H1 (cell line): ENCODE data around the gene MRPS14. TPM values are rescaled to one million over a fixed set of nuclear protein-coding genes. Genes with fewer than 3 reads are reported as not detected.

Experiments used
- CTCF ChIA-PET: fragments of 300-600 bp; sonication (Branson Sonifier 250); formaldehyde crosslinking; loops from one replicate; lab custom pipeline; 2021; ENCODE audit not compliant: partially characterized antibody; lab: Charles Lee
- POLR2A ChIA-PET: fragments of 300-600 bp; sonication (Branson Sonifier 250); formaldehyde crosslinking; loops from one replicate; lab custom pipeline; 2021; ENCODE audit warnings: inconsistent platforms; ENCODE audit not compliant: partially characterized antibody; lab: Charles Lee
- DNase-seq, 2 experiments: peaks; one replicate each; pipeline versions ENCODE4 v3.0.0 to v3.0.0-alpha.2; 2010 to 2022; ENCODE audit warnings: low spot score in 2 of 2, low read depth in 1 of 2, mixed read lengths in 1 of 2
- FAIRE-seq: peaks from 2 replicates; lab custom pipeline; 2011; peaks lifted over from hg19 to GRCh38; lab: Jason Lieb, UNC
- H2AFZ ChIP-seq: 2 replicates; pipeline ENCODE4 v1.8.1; 2012; ENCODE audit warnings: low read length, inconsistent platforms
- H2AK5ac ChIP-seq: 2 replicates; pipeline ENCODE4 v1.6.1; 2013; ENCODE audit warnings: low read depth, low read length
- H2BK120ac ChIP-seq: replicated peaks from 2 replicates; pipeline ENCODE3; 2013; ENCODE audit warnings: low read depth, low read length, inconsistent platforms
- H2BK12ac ChIP-seq: 2 replicates; pipeline ENCODE4 v1.6.1; 2013; ENCODE audit warnings: low read depth, low read length
- H2BK15ac ChIP-seq: 2 replicates; pipeline ENCODE4 v1.6.1; 2013; ENCODE audit warnings: low read length
- H2BK20ac ChIP-seq: 2 replicates; pipeline ENCODE4 v1.6.1; 2013; ENCODE audit warnings: low read length
- H2BK5ac ChIP-seq: 2 replicates; pipeline ENCODE4 v1.6.1; 2013; ENCODE audit warnings: low read depth, low read length
- H3K14ac ChIP-seq: 2 replicates; pipeline ENCODE4 v1.6.1; 2013; ENCODE audit warnings: inconsistent platforms; ENCODE audit not compliant: insufficient read length
- H3K18ac ChIP-seq: 2 replicates; pipeline ENCODE4 v1.6.1; 2013; ENCODE audit warnings: low read length; ENCODE audit errors: extremely low read depth
- H3K23ac ChIP-seq: 2 replicates; pipeline ENCODE4 v1.6.1; 2013; ENCODE audit warnings: inconsistent platforms; ENCODE audit not compliant: insufficient read length
- H3K23me2 ChIP-seq: 2 replicates; pipeline ENCODE4 v1.6.1; 2013; ENCODE audit warnings: low read depth, low read length
- H3K27ac ChIP-seq: 2 replicates; pipeline ENCODE4 v1.6.1; 2011; ENCODE audit warnings: low read depth, low read length, inconsistent platforms
- H3K27me3 ChIP-seq, 4 experiments: replicated peaks in 1 of 4; 1 replicate in 1 of 4; 2 replicates in 3 of 4; pipeline versions ENCODE4 v1.6.1 to v1.8.1; 2011 to 2013; ENCODE audit warnings: low read length in 3 of 4, mild to moderate bottlenecking in 3 of 4, inconsistent platforms in 2 of 4, mixed read lengths in 2 of 4, moderate library complexity in 1 of 4; ENCODE audit not compliant: control insufficient read depth in 3 of 4, insufficient read depth in 3 of 4; ENCODE audit errors: extremely low read depth in 1 of 4
- H3K36me3 ChIP-seq, 4 experiments: 2 replicates each; pipeline versions ENCODE4 v1.6.1 to v1.8.1; 2011 to 2013; ENCODE audit warnings: mild to moderate bottlenecking in 4 of 4, low read length in 3 of 4, moderate library complexity in 2 of 4, control low read depth in 1 of 4, inconsistent platforms in 1 of 4; ENCODE audit not compliant: insufficient read depth in 4 of 4, control insufficient read depth in 2 of 4
- H3K4ac ChIP-seq: replicated peaks from 2 replicates; pipeline ENCODE3; 2013; ENCODE audit warnings: low read length, low read depth, mixed read lengths, inconsistent platforms; ENCODE audit not compliant: insufficient read length
- H3K4me1 ChIP-seq, 4 experiments: replicated peaks in 1 of 4; 1 replicate in 1 of 4; 2 replicates in 3 of 4; pipeline versions ENCODE4 v1.6.1 to v1.8.1; 2011 to 2013; ENCODE audit warnings: low read length in 3 of 4, inconsistent platforms in 2 of 4, mixed read lengths in 1 of 4; ENCODE audit not compliant: insufficient read depth in 4 of 4, control insufficient read depth in 3 of 4
- H3K4me2 ChIP-seq, 2 experiments: 2 replicates each; pipeline versions ENCODE4 v1.6.1 to v1.8.1; 2011 to 2013; ENCODE audit warnings: low read depth in 2 of 2, low read length in 2 of 2, control low read depth in 1 of 2, inconsistent platforms in 1 of 2, mild to moderate bottlenecking in 1 of 2; ENCODE audit not compliant: insufficient read depth in 1 of 2
- H3K4me3 ChIP-seq, 4 experiments: fragments of 200-600, 300-600 bp in 1 of 4; sonication (generic), shearing (Covaris generic), sonication (Bioruptor Twin) in 1 of 4; 2 replicates each; pipeline versions ENCODE4 v1.5.1 to v1.8.1; 2011 to 2016; ENCODE audit warnings: low read length in 4 of 4, low read depth in 3 of 4, control low read depth in 2 of 4, inconsistent platforms in 2 of 4, mild to moderate bottlenecking in 2 of 4, mixed read lengths in 1 of 4, moderate library complexity in 1 of 4; ENCODE audit not compliant: insufficient read depth in 2 of 4; ENCODE audit errors: extremely low read depth in 1 of 4
- H3K56ac ChIP-seq: replicated peaks from 2 replicates; pipeline ENCODE3; 2013; ENCODE audit warnings: low read depth, mild to moderate bottlenecking, mixed read lengths, low read length, inconsistent platforms; ENCODE audit not compliant: insufficient read length
- H3K79me1 ChIP-seq: 2 replicates; pipeline ENCODE4 v1.6.1; 2013; ENCODE audit warnings: low read depth, low read length, control low read depth
- H3K79me2 ChIP-seq, 2 experiments: 2 replicates each; pipeline versions ENCODE4 v1.6.1 to v1.8.1; 2012 to 2013; ENCODE audit warnings: low read length in 2 of 2, mild to moderate bottlenecking in 2 of 2, inconsistent platforms in 1 of 2; ENCODE audit not compliant: insufficient read depth in 2 of 2, control insufficient read depth in 1 of 2
- H3K9ac ChIP-seq, 4 experiments: replicated peaks in 1 of 4; 1 replicate in 1 of 4; 2 replicates in 3 of 4; pipeline versions ENCODE4 v1.6.1 to v1.8.1; 2011 to 2013; ENCODE audit warnings: low read depth in 3 of 4, low read length in 3 of 4, control low read depth in 2 of 4, mild to moderate bottlenecking in 2 of 4, moderate library complexity in 2 of 4, inconsistent platforms in 1 of 4; ENCODE audit errors: extremely low read depth in 1 of 4
- H3K9me3 ChIP-seq, 2 experiments: 2 replicates each; pipeline versions ENCODE4 v1.6.1 to v1.8.1; 2012 to 2013; ENCODE audit warnings: mild to moderate bottlenecking in 2 of 2, moderate library complexity in 2 of 2, control low read depth in 1 of 2, inconsistent platforms in 1 of 2, low read depth in 1 of 2, low read length in 1 of 2, mixed read lengths in 1 of 2; ENCODE audit not compliant: insufficient read depth in 2 of 2
- H4K20me1 ChIP-seq, 2 experiments: replicated peaks in 1 of 2; 2 replicates each; pipeline versions ENCODE3 to v1.8.1; 2011 to 2013; ENCODE audit warnings: inconsistent platforms in 2 of 2, low read length in 2 of 2, mild to moderate bottlenecking in 1 of 2; ENCODE audit not compliant: insufficient read depth in 2 of 2, control insufficient read depth in 1 of 2
- H4K5ac ChIP-seq: 2 replicates; pipeline ENCODE4 v1.6.1; 2013; ENCODE audit warnings: low read length, low read depth, mixed read lengths, inconsistent platforms; ENCODE audit not compliant: insufficient read length
- H4K8ac ChIP-seq: 2 replicates; pipeline ENCODE4 v1.8.0; 2013; ENCODE audit warnings: mild to moderate bottlenecking, moderate library complexity, low read length, inconsistent platforms; ENCODE audit not compliant: insufficient read depth; ENCODE audit errors: extremely low read depth
- H4K91ac ChIP-seq: replicated peaks from 2 replicates; pipeline ENCODE3; 2013; ENCODE audit warnings: low read length, mixed read lengths, inconsistent platforms; ENCODE audit not compliant: insufficient read length
- BACH1 ChIP-seq: IDR thresholded peaks from 2 replicates; pipeline ENCODE4 v1.6.1; 2012; ENCODE audit warnings: low read length, improper control_type of control experiment
- CEBPB ChIP-seq: IDR thresholded peaks from 2 replicates; pipeline ENCODE4 v1.6.1; 2012; ENCODE audit warnings: low read depth, low read length
- FOSL1 ChIP-seq: IDR thresholded peaks from 2 replicates; pipeline ENCODE4 v1.6.1; 2011; ENCODE audit warnings: mild to moderate bottlenecking, low read depth, low read length, moderate library complexity; ENCODE audit not compliant: insufficient read depth
- GABPA ChIP-seq: IDR thresholded peaks from 2 replicates; pipeline ENCODE4 v1.6.1; 2011; ENCODE audit warnings: mild to moderate bottlenecking, low read length, moderate library complexity, borderline replicate concordance; ENCODE audit not compliant: insufficient read depth
- KDM4A ChIP-seq: IDR thresholded peaks from one replicate; pipeline ENCODE4 v1.7.1; 2012; ENCODE audit warnings: low read depth, mild to moderate bottlenecking, moderate library complexity, low read length, inconsistent platforms; ENCODE audit not compliant: severe bottlenecking
- RFX5 ChIP-seq: IDR thresholded peaks from 2 replicates; pipeline ENCODE4 v1.6.1; 2011; ENCODE audit warnings: low read depth, low read length, improper control_type of control experiment, borderline replicate concordance
- RXRA ChIP-seq: IDR thresholded peaks from 2 replicates; pipeline ENCODE4 v1.6.1; 2011; ENCODE audit warnings: low read depth, mild to moderate bottlenecking, low read length, moderate library complexity; ENCODE audit not compliant: insufficient read depth
- SIRT6 ChIP-seq: IDR thresholded peaks from one replicate; pipeline ENCODE4 v1.7.1; 2012; ENCODE audit warnings: low read length, inconsistent platforms
- WGBS, 2 experiments: shearing (Covaris generic) in 1 of 2; methylation state at CpG; one replicate each; pipeline versions ENCODE4 v1.1.6 to v1.1.7; 2013 to 2015; ENCODE audit warnings: low lambda C conversion rate in 2 of 2, mixed read lengths in 2 of 2, inconsistent platforms in 1 of 2, low coverage in 1 of 2, missing lambda C conversion rate in 1 of 2; ENCODE audit not compliant: insufficient replicate concordance in 2 of 2, insufficient coverage in 1 of 2, insufficient read length in 1 of 2; ENCODE audit errors: extremely low coverage in 1 of 2, missing lambda C conversion rate in 1 of 2; 5-methylcytosine and 5-hydroxymethylcytosine counted together
- polyA plus RNA-seq, 7 experiments: library from polyadenylated mRNA; depleted of rRNA in 3 of 7; stranded (reverse) in 5 of 7; unstranded in 2 of 7; fragments of >200 nt in 5 of 7; fragments of 200-250 nt in 2 of 7; gene quantifications; 1 replicate in 5 of 7; 2 replicates in 1 of 7; 4 replicates in 1 of 7; pipeline versions ENCODE4 v1.2.1 to v1.2.3, GENCODE V29; 2011 to 2013; ENCODE audit warnings: missing spikeins in 2 of 7, mixed read lengths in 2 of 7
- total RNA-seq: library from RNA; stranded (reverse); fragmentation: NEBNext Ultra II Directional; extraction: Animal tissue kit (Norgen Biotek cat#: 25700); gene quantifications from 2 replicates; pipeline ENCODE4 v1.2.1, GENCODE V29; 2021
- TF ChIP-seq, protein P1 (sequence below): IDR thresholded peaks from 2 replicates; pipeline ENCODE4 v1.6.1; 2012; ENCODE audit warnings: low read length, inconsistent platforms

Gene MRPS14
- total and polyA plus RNA-seq, 2 of the 8 experiments (the other 6 are each of a cell fraction or from before 2014, with no cell fraction given) = 27.5 to 38.7 TPM

DNA sequence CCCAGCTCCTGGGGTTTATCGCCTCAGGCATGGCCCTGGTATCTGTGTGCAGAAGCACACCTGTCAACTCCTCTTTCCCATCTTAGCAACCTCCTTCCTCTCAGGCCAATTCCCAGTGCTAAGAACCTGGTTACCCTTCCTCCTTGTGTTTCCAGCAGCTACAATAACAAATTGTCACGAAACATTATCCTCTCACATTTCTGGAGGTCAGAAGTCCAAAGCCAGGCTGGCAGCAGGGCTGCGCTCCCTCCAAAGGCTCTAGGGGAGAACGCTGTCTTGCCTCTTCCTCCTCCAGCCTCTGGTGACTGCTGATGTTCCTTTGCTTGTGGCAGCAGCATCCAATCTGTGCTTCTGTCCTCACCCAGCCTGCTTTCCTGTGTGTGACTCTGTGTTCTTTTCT, 10.7 kb upstream of the MRPS14 start:
- no peaks in the 10 kb centered on the region for H3K23me2 ChIP-seq
- no peaks in the 10 kb centered on the region for H3K36me3 ChIP-seq
- 0 out of 2 replicates have a peak overlapping the region, but pooled peaks have one; percentile 18 for H2AK5ac ChIP-seq
- H3K56ac ChIP-seq = no peak overlapping the region
- no peak overlapping the region for H2BK15ac ChIP-seq
- H4K20me1 ChIP-seq = no peaks in the 10 kb centered on the region
- no peak overlapping the region for H4K91ac ChIP-seq
- H3K4me2 ChIP-seq = no peak overlapping the region
- CTCF ChIA-PET = interaction anchor here (1.5 to 5.6 kb wide), 4 partner anchors 80 to 283 kb away, joined by 5 to 88 read pairs (median 53); no protein-coding TSS in a partner anchor
- H2BK20ac ChIP-seq = no peak overlapping the region
- no peaks in the 10 kb centered on the region for H3K9me3 ChIP-seq
- H3K79me1 ChIP-seq = no peaks in the 10 kb centered on the region
- H3K4me1 ChIP-seq = peaks cover 0 to 6% (median 2%) of the 10 kb centered on the region in 4 experiments; a peak in 3 of 7 replicates
- H3K4me3 ChIP-seq = no peak overlapping the region
- no peak overlapping the region for H3K9ac ChIP-seq
- no peak for FAIRE-seq
- H3K79me2 ChIP-seq = no peaks in the 10 kb centered on the region
- WGBS, 2 experiments = 87% methylated on average over 4 of the region's 4 CpGs; no CpG with 5 or more reads in 1 of the 2 experiments
- no peak overlapping the region for H3K18ac ChIP-seq
- POLR2A ChIA-PET = interaction anchor here (1.2 kb wide), 1 partner anchor 9 kb away, joined by 3 read pairs; no protein-coding TSS in a partner anchor
- H4K5ac ChIP-seq = no peak overlapping the region
- no peak overlapping the region for H3K14ac ChIP-seq
- peak overlapping the region; percentile 62 for H4K8ac ChIP-seq
- H2BK12ac ChIP-seq = no peak overlapping the region
- no peak overlapping the region for H2BK5ac ChIP-seq
- peak overlapping the region; percentile 19; the same call in 1 of the 2 replicates for H2AFZ ChIP-seq
- no peak overlapping the region for H3K27ac ChIP-seq
- no peak for DNase-seq
- H2BK120ac ChIP-seq = no peak overlapping the region
- H3K27me3 ChIP-seq = no peaks in the 10 kb centered on the region; a peak in 1 of 7 replicates
- no peak overlapping the region for H3K4ac ChIP-seq
- H3K23ac ChIP-seq = no peak overlapping the region
- no peak for TF ChIP-seq KDM4A
- TF ChIP-seq BACH1 = no peak
- no peak for TF ChIP-seq GABPA
- TF ChIP-seq RXRA = no peak
- TF ChIP-seq RFX5 = no peak
- no peak for TF ChIP-seq CEBPB
- no peak for TF ChIP-seq FOSL1
- TF ChIP-seq, protein P1, sequence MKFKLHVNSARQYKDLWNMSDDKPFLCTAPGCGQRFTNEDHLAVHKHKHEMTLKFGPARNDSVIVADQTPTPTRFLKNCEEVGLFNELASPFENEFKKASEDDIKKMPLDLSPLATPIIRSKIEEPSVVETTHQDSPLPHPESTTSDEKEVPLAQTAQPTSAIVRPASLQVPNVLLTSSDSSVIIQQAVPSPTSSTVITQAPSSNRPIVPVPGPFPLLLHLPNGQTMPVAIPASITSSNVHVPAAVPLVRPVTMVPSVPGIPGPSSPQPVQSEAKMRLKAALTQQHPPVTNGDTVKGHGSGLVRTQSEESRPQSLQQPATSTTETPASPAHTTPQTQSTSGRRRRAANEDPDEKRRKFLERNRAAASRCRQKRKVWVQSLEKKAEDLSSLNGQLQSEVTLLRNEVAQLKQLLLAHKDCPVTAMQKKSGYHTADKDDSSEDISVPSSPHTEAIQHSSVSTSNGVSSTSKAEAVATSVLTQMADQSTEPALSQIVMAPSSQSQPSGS = no peak
- no peak for TF ChIP-seq SIRT6
